GM12878 (cell line): ENCODE data around the gene ADAMTS16. TPM values are rescaled to one million over a fixed set of nuclear protein-coding genes. Genes with fewer than 3 reads are reported as not detected.

Experiments used
- ATAC-seq: fragments of 200-7000 bp; cut with Tn5 transposase; 3 replicates; pipeline ENCODE4 v1.9.1; 2020; ENCODE audit warnings: mild to moderate bottlenecking, moderate library complexity
- BruUV-seq: library from RNA; stranded (reverse); fragments of 400-500 nt; replicated peaks from 2 replicates; lab custom pipeline; 2021; lab: Mats Ljungman, UMichigan
- CTCF ChIA-PET: fragments of 300-600 bp; sonication (Branson Sonifier 250); formaldehyde crosslinking; extraction: SDS; loops from one replicate; lab custom pipeline; 2021; ENCODE audit warnings: inconsistent platforms; lab: Yijun Ruan, JAX
- POLR2A ChIA-PET: fragments of 350-600 bp; formaldehyde crosslinking; extraction: SDS; loops from one replicate; lab custom pipeline; 2021; ENCODE audit warnings: inconsistent platforms; lab: Charles Lee
- RAD21 ChIA-PET: fragments of 300-600 bp; sonication (Branson Sonifier 250); formaldehyde crosslinking; loops from one replicate; lab custom pipeline; 2023; ENCODE audit warnings: antibody characterized with exemption; ENCODE audit not compliant: unreplicated experiment; lab: Charles Lee
- SMC1A ChIA-PET: fragments of 300-600 bp; sonication (Branson Sonifier 250); formaldehyde crosslinking; loops from one replicate; lab custom pipeline; 2023; ENCODE audit not compliant: unreplicated experiment, uncharacterized antibody; lab: Charles Lee
- DNase-seq: peaks from one replicate; pipeline ENCODE4 v3.0.0-alpha.2; 2011; ENCODE audit warnings: low read depth, low spot score
- FAIRE-seq: peaks from 3 replicates; lab custom pipeline; 2011; peaks lifted over from hg19 to GRCh38; lab: Jason Lieb, UNC
- H2AFZ ChIP-seq: 2 replicates; pipeline ENCODE4 v1.6.0; 2011; ENCODE audit warnings: low read depth, low read length, control low read depth; ENCODE audit not compliant: control insufficient read depth
- H3K27ac ChIP-seq: 2 replicates; pipeline ENCODE4 v1.5.1; 2011; ENCODE audit warnings: control low read depth; ENCODE audit not compliant: control insufficient read depth, insufficient read depth
- H3K27me3 ChIP-seq, 2 experiments: replicated peaks in 1 of 2; 2 replicates each; pipeline versions ENCODE4 v1.6.0 to v1.6.1; 2011; ENCODE audit warnings: low read length in 1 of 2; ENCODE audit not compliant: control insufficient read depth in 2 of 2, insufficient read depth in 2 of 2
- H3K36me3 ChIP-seq, 2 experiments: 2 replicates each; pipeline ENCODE4 v1.5.1; 2011; ENCODE audit warnings: low read length in 1 of 2; ENCODE audit not compliant: control insufficient read depth in 2 of 2, insufficient read depth in 2 of 2
- H3K4me1 ChIP-seq: 2 replicates; pipeline ENCODE4 v1.6.1; 2011; ENCODE audit warnings: mild to moderate bottlenecking, low read length, moderate library complexity, mixed read lengths; ENCODE audit not compliant: control insufficient read depth, insufficient read depth
- H3K4me2 ChIP-seq: 2 replicates; pipeline ENCODE4 v1.6.0; 2011; ENCODE audit warnings: control low read depth; ENCODE audit not compliant: control insufficient read depth, insufficient read depth
- H3K4me3 ChIP-seq: fragments of 200-600 bp; sonication (generic); 2 replicates; pipeline ENCODE4 v1.5.1; 2016
- H3K79me2 ChIP-seq: 2 replicates; pipeline ENCODE4 v1.6.0; 2011; ENCODE audit warnings: low read length; ENCODE audit not compliant: control insufficient read depth, insufficient read depth
- H3K9ac ChIP-seq: 2 replicates; pipeline ENCODE4 v1.8.0; 2011; ENCODE audit warnings: low read length, control low read depth, mixed read lengths; ENCODE audit not compliant: control insufficient read depth, insufficient read depth
- H3K9me3 ChIP-seq: replicated peaks from 3 replicates; pipeline ENCODE4 v1.5.1; 2011; ENCODE audit warnings: mild to moderate bottlenecking, low read length; ENCODE audit not compliant: control insufficient read depth, insufficient read depth
- H4K20me1 ChIP-seq: 2 replicates; pipeline ENCODE4 v1.6.0; 2011; ENCODE audit not compliant: control insufficient read depth, insufficient read depth
- MYB ChIP-seq: fragments of 150-350 bp; IDR thresholded peaks from 2 replicates; pipeline ENCODE4 v1.6.1; 2014; ENCODE audit warnings: mild to moderate bottlenecking, low read depth, low read length, borderline replicate concordance
- MYC ChIP-seq: IDR thresholded peaks from 2 replicates; pipeline ENCODE4 v1.6.1; 2011; ENCODE audit warnings: mild to moderate bottlenecking, low read length, moderate library complexity, inconsistent platforms; ENCODE audit not compliant: insufficient read depth, insufficient replicate concordance, insufficient read length, severe bottlenecking
- NFXL1 ChIP-seq: fragments of 450-650 bp; IDR thresholded peaks from 2 replicates; pipeline ENCODE4 v1.6.1; 2017; ENCODE audit warnings: antibody characterized with exemption, mild to moderate bottlenecking, borderline replicate concordance
- NFYB ChIP-seq: IDR thresholded peaks from 2 replicates; pipeline ENCODE4 v1.6.1; 2011; ENCODE audit warnings: low read depth, mild to moderate bottlenecking, low read length, improper control_type of control experiment, moderate library complexity; ENCODE audit not compliant: insufficient read depth
- PAX8 ChIP-seq: fragments of 450-650 bp; IDR thresholded peaks from 2 replicates; pipeline ENCODE4 v1.6.1; 2017; ENCODE audit warnings: mild to moderate bottlenecking, moderate library complexity
- POU2F2 ChIP-seq: IDR thresholded peaks from 3 replicates; pipeline ENCODE4 v1.6.1; 2011; ENCODE audit warnings: low read depth, mild to moderate bottlenecking, low read length, borderline replicate concordance
- RB1 ChIP-seq: fragments of 450-650 bp; formaldehyde crosslinking; IDR thresholded peaks from 2 replicates; pipeline ENCODE4 v1.6.1; 2017; ENCODE audit warnings: mild to moderate bottlenecking, borderline replicate concordance
- SIN3A ChIP-seq: IDR thresholded peaks from 2 replicates; pipeline ENCODE4 v1.6.1; 2012; ENCODE audit warnings: low read depth, low read length, improper control_type of control experiment
- SP1 ChIP-seq: IDR thresholded peaks from one replicate; pipeline ENCODE4 v1.6.1; 2011; ENCODE audit warnings: low read depth, low read length
- SPI1 ChIP-seq: IDR thresholded peaks from 2 replicates; pipeline ENCODE4 v1.6.1; 2011; ENCODE audit warnings: low read depth, mild to moderate bottlenecking, low read length, moderate library complexity, borderline replicate concordance; ENCODE audit not compliant: insufficient read depth
- SRF ChIP-seq, 2 experiments: IDR thresholded peaks; 2 replicates each; pipeline ENCODE4 v1.6.1; 2011; ENCODE audit warnings: low read depth in 2 of 2, low read length in 2 of 2, mild to moderate bottlenecking in 1 of 2, moderate library complexity in 1 of 2
- TCF7 ChIP-seq: IDR thresholded peaks from 2 replicates; pipeline ENCODE4 v1.6.1; 2014; ENCODE audit warnings: antibody characterized with exemption, borderline replicate concordance
- ZBED1 ChIP-seq: IDR thresholded peaks from 2 replicates; pipeline ENCODE4 v1.6.1; 2016; ENCODE audit warnings: borderline replicate concordance
- ZNF217 ChIP-seq: fragments of 450-650 bp; IDR thresholded peaks from 2 replicates; pipeline ENCODE4 v1.6.1; 2017; ENCODE audit warnings: antibody characterized with exemption, mild to moderate bottlenecking
- ZNF592 ChIP-seq: fragments of 450-650 bp; IDR thresholded peaks from 2 replicates; pipeline ENCODE4 v1.6.1; 2017; ENCODE audit warnings: mild to moderate bottlenecking, moderate library complexity
- ZNF622 ChIP-seq: fragments of 450-650 bp; IDR thresholded peaks from 2 replicates; pipeline ENCODE4 v1.6.1; 2017; ENCODE audit warnings: mild to moderate bottlenecking, inconsistent platforms
- WGBS: methylation state at CpG from one replicate; pipeline ENCODE4 v1.1.6; 2016; ENCODE audit warnings: low lambda C conversion rate; ENCODE audit not compliant: insufficient replicate concordance, insufficient coverage; ENCODE audit errors: missing lambda C conversion rate; 5-methylcytosine and 5-hydroxymethylcytosine counted together
- in situ Hi-C: fragments of 300-500 bp; cut with MboI; formaldehyde crosslinking; loops from 9 replicates; pipeline ENCODE4 v1.14.3; 2018; ENCODE audit warnings: mixed read lengths
- intact Hi-C: fragments of 100-400 bp; cut with micrococcal nuclease; formaldehyde crosslinking; loops from one replicate; pipeline ENCODE4 v1.14.2; 2022; ENCODE audit not compliant: unreplicated experiment
- polyA plus RNA-seq, 11 experiments: library from polyadenylated mRNA; depleted of rRNA in 4 of 11; unstranded in 6 of 11; stranded (reverse) in 5 of 11; fragments of >200 nt; fragmentation: Nextera tagmentation in 4 of 11; fragmentation: Illumina TruSeq in 1 of 11; extraction: Ambion mirVana in 4 of 11; extraction: Trizol in 1 of 11; gene quantifications; 1 replicate in 1 of 11; 2 replicates in 10 of 11; pipeline versions ENCODE4 v1.2.1 to v1.2.3, GENCODE V29; 2011 to 2016; ENCODE audit warnings: inconsistent platforms in 2 of 11, missing spikeins in 2 of 11, low read depth in 1 of 11
- total RNA-seq, 4 experiments: library from RNA; depleted of rRNA in 3 of 4; stranded (reverse); fragments of >200 nt in 3 of 4; fragmentation: Illumina TruSeq in 1 of 4; extraction: Trizol in 1 of 4; gene quantifications; 2 replicates each; pipeline versions ENCODE4 v1.2.1 to v1.2.3, GENCODE V29; 2013 to 2021
- TF ChIP-seq, protein P1 (sequence below): IDR thresholded peaks from 2 replicates; pipeline ENCODE4 v1.6.1; 2012; ENCODE audit warnings: low read length, inconsistent platforms
- TF ChIP-seq, protein P2 (sequence below), 3 experiments: IDR thresholded peaks in 2 of 3; conservative IDR thresholded peaks in 1 of 3; 2 replicates each; pipeline ENCODE4 v1.5.1; 2011; ENCODE audit warnings: low read depth in 3 of 3, low read length in 3 of 3, mild to moderate bottlenecking in 3 of 3, control low read depth in 2 of 3, moderate library complexity in 2 of 3, inconsistent platforms in 1 of 3, mixed read lengths in 1 of 3; ENCODE audit not compliant: control insufficient read depth in 2 of 3, insufficient read depth in 1 of 3; ENCODE audit errors: extremely low read depth in 1 of 3

ADAMTS16 gene
- total and polyA plus RNA-seq, 10 of the 15 experiments (the other 5 are each of a cell fraction or from before 2014, with no cell fraction given): 0.04 TPM; not detected in 9

- no peak for TF ChIP-seq SPI1
- TF ChIP-seq ZBED1: no peak
- TF ChIP-seq SRF (IDR thresholded peaks at IDR 0.05; ENCODE audit: low read depth in 2 of 2, low read length in 2 of 2): no peak
- TF ChIP-seq ZNF217: no peak
- no peak for TF ChIP-seq ZNF622
- TF ChIP-seq MYB: no peak
- no peak for TF ChIP-seq MYC
- TF ChIP-seq ZNF592: no peak
Observed at GRCh38 chr5:5165541-5166002, 25.4 kb downstream of the ADAMTS16 start (continued).

- Histone ChIP-seq H3K4me3 (no peak overlapping the region), H3K79me2 (no peaks in the 10 kb centered on the region), H3K4me2 (no peak overlapping the region), H4K20me1 (no peaks in the 10 kb centered on the region), H2AFZ (no peak overlapping the region), H3K9ac (no peak overlapping the region), H3K27me3 (no peaks in the 10 kb centered on the region), H3K4me1 (no peaks in the 10 kb centered on the region), H3K27ac (no peak overlapping the region), H3K9me3 (no peaks in the 10 kb centered on the region), H3K36me3 (no peaks in the 10 kb centered on the region)
- CTCF ChIA-PET: no interaction called here
- FAIRE-seq (no peak), ATAC-seq (no peak), DNase-seq (no peak)
- RAD21 ChIA-PET: no interaction called here
- 23% methylated on average over 8 of the region's 8 CpGs for WGBS
- no TSS peak for BruUV-seq
- SMC1A ChIA-PET: no interaction called here
- POLR2A ChIA-PET: no interaction called here
- intact Hi-C loops (no loop called here), in situ Hi-C loops (no loop called here)
- TF ChIP-seq SP1 (no peak), TCF7 (no peak), NFXL1 (no peak), POU2F2 (no peak), SIN3A (no peak), NFYB (no peak), PAX8 (no peak), RB1 (no peak)
- TF ChIP-seq, protein P1, sequence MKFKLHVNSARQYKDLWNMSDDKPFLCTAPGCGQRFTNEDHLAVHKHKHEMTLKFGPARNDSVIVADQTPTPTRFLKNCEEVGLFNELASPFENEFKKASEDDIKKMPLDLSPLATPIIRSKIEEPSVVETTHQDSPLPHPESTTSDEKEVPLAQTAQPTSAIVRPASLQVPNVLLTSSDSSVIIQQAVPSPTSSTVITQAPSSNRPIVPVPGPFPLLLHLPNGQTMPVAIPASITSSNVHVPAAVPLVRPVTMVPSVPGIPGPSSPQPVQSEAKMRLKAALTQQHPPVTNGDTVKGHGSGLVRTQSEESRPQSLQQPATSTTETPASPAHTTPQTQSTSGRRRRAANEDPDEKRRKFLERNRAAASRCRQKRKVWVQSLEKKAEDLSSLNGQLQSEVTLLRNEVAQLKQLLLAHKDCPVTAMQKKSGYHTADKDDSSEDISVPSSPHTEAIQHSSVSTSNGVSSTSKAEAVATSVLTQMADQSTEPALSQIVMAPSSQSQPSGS: no peak
- TF ChIP-seq, protein P2, sequence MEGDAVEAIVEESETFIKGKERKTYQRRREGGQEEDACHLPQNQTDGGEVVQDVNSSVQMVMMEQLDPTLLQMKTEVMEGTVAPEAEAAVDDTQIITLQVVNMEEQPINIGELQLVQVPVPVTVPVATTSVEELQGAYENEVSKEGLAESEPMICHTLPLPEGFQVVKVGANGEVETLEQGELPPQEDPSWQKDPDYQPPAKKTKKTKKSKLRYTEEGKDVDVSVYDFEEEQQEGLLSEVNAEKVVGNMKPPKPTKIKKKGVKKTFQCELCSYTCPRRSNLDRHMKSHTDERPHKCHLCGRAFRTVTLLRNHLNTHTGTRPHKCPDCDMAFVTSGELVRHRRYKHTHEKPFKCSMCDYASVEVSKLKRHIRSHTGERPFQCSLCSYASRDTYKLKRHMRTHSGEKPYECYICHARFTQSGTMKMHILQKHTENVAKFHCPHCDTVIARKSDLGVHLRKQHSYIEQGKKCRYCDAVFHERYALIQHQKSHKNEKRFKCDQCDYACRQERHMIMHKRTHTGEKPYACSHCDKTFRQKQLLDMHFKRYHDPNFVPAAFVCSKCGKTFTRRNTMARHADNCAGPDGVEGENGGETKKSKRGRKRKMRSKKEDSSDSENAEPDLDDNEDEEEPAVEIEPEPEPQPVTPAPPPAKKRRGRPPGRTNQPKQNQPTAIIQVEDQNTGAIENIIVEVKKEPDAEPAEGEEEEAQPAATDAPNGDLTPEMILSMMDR (IDR thresholded peaks at IDR 0.05 in 2 of 3, conservative IDR thresholded peaks at IDR 0.05 in 1 of 3; ENCODE audit: control insufficient read depth in 2 of 3, extremely low read depth in 1 of 3, insufficient read depth in 1 of 3, low read depth in 3 of 3, low read length in 3 of 3): no peak
Observed at GRCh38 chr5:5169466-5169865, 29.3 kb downstream of the ADAMTS16 start.
